ENCODE data around the gene FAM151A. TPM values are rescaled to one million over a fixed set of nuclear protein-coding genes. Genes with fewer than 3 reads are reported as not detected.

Gene FAM151A
- total RNA-seq, 1 donor from 2014 or later: not detected

DNA sequence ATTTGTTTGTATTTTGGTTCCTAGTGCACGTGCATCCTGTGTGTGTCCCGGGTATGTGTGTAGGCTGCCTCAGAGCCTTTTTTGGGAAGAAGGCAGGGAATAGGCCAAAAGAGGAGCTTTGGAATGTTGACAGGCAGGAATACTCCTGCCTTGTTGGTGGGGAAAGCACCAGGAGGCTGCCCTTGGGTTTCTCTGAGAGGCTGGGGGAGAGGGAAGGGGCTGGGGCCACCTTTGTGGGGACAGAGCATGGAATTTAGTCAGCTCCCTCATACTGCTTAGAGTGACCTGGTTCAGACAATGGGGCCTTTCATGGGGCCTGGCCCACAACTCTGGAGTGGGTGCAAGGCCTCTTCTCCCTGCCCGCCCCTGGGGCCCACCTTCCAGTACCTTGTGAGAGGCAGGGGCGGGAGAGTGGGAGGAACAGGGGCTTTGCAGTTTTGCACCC lies 44.0 kb downstream of the FAM151A start:
- Histone ChIP-seq H3K4me3 (ENCODE audit: low read depth, low read length) (no peak overlapping the region), H3K36me3 (ENCODE audit: control insufficient read depth, insufficient read depth, low read length) (no peaks in the 10 kb centered on the region), H3K27me3 (ENCODE audit: control insufficient read depth, insufficient read depth, low read length) (no peaks in the 10 kb centered on the region)
- no peak for DNase-seq (ENCODE audit: low read depth)
- TF ChIP-seq, protein P1, sequence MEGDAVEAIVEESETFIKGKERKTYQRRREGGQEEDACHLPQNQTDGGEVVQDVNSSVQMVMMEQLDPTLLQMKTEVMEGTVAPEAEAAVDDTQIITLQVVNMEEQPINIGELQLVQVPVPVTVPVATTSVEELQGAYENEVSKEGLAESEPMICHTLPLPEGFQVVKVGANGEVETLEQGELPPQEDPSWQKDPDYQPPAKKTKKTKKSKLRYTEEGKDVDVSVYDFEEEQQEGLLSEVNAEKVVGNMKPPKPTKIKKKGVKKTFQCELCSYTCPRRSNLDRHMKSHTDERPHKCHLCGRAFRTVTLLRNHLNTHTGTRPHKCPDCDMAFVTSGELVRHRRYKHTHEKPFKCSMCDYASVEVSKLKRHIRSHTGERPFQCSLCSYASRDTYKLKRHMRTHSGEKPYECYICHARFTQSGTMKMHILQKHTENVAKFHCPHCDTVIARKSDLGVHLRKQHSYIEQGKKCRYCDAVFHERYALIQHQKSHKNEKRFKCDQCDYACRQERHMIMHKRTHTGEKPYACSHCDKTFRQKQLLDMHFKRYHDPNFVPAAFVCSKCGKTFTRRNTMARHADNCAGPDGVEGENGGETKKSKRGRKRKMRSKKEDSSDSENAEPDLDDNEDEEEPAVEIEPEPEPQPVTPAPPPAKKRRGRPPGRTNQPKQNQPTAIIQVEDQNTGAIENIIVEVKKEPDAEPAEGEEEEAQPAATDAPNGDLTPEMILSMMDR (IDR thresholded peaks at IDR 0.05; ENCODE audit: insufficient read depth, low read length, severe bottlenecking): no peak
- no peak for FAIRE-seq

DNA sequence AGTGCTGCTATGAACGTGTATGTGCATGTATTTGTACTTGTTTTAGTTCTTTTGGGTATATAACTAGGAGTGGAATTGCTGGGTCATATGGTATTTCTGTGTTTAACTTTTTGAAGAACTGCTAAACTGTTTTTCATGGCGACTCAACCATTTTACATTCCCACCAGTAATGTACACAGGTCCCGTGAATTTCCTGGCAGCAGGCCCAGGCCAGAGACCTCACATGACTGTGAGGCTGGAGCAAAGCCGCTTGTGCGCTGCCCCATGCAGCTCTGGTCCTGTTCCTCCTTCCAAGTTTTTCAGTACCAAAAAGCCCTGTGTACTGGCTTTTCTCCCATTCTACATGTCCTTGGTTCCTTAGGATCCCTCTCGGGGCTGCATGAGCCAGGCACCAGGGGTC lies 45.7 kb downstream of the FAM151A start:
- FAIRE-seq (no peak), DNase-seq (ENCODE audit: low read depth) (no peak)
- TF ChIP-seq, protein P1 (IDR thresholded peaks at IDR 0.05; ENCODE audit: insufficient read depth, low read length, severe bottlenecking): no peak
- no peaks in the 10 kb centered on the region for H3K27me3 ChIP-seq (ENCODE audit: control insufficient read depth, insufficient read depth, low read length)
- H3K36me3 ChIP-seq (ENCODE audit: control insufficient read depth, insufficient read depth, low read length): no peaks in the 10 kb centered on the region
- no peak overlapping the region for H3K4me3 ChIP-seq (ENCODE audit: low read depth, low read length)

DNA sequence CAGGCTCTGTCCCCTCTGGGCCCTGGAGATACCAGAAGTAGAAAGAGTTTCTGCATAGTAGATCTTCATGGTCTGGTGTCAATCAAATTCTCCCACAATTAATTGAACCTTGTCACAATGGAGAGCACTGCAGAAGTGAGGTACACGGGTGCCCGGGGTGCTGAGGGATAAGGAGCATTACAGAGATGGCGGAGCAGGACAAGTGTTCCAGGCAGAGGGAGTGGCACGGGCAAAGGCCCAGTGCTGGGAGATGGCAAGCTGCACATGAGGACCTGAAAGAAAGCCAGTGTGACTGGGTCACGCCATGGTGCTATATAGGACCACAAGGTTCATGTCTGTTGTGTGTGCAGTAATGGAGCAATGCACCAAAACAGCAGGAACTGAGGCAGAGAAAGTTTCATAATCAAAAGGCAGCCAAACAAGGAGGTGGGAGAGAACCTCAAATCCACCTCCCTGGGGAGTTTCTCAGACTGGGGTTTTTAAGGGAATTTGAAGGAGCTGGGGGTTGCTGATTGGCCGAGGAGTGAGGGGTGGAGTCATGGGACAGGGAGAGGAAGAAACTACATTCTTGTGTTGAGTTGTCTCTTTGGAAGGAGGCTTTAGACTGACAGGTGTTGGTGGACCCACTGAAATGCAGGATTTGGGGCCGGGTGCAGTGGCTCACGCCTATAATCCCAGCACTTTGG lies 47.6 kb downstream of the FAM151A start:
- no peak for DNase-seq (ENCODE audit: low read depth)
- Histone ChIP-seq H3K36me3 (ENCODE audit: control insufficient read depth, insufficient read depth, low read length) (no peaks in the 10 kb centered on the region), H3K27me3 (ENCODE audit: control insufficient read depth, insufficient read depth, low read length) (no peaks in the 10 kb centered on the region), H3K4me3 (ENCODE audit: low read depth, low read length) (no peak overlapping the region)
- TF ChIP-seq, protein P1 (IDR thresholded peaks at IDR 0.05; ENCODE audit: insufficient read depth, low read length, severe bottlenecking): no peak
- no peak for FAIRE-seq

DNA sequence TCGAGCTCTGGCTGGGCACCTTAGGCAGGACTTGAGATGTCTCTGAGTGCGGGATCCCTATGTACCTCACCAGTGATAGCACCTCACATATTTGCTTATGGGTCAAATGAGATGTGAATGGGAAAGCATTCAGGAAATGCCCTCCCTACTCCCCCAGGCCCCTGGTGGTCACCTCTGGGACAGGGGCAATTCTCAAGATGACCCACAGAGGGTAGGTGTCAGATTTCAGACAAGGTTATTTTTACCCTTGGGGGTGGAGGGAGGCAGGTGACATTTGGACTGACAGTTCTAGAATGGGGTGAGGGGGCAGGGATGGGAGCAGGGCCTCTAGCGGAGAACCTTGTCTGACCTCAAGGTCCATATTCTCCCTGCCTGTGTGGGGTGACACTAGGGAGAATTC lies 48.2 kb downstream of the FAM151A start:
- FAIRE-seq: no peak
- no peak overlapping the region for H3K4me3 ChIP-seq (ENCODE audit: low read depth, low read length)
- TF ChIP-seq, protein P1 (IDR thresholded peaks at IDR 0.05; ENCODE audit: insufficient read depth, low read length, severe bottlenecking): no peak
- no peak for DNase-seq (ENCODE audit: low read depth)
- H3K27me3 ChIP-seq (ENCODE audit: control insufficient read depth, insufficient read depth, low read length): no peaks in the 10 kb centered on the region
- no peaks in the 10 kb centered on the region for H3K36me3 ChIP-seq (ENCODE audit: control insufficient read depth, insufficient read depth, low read length)

DNA sequence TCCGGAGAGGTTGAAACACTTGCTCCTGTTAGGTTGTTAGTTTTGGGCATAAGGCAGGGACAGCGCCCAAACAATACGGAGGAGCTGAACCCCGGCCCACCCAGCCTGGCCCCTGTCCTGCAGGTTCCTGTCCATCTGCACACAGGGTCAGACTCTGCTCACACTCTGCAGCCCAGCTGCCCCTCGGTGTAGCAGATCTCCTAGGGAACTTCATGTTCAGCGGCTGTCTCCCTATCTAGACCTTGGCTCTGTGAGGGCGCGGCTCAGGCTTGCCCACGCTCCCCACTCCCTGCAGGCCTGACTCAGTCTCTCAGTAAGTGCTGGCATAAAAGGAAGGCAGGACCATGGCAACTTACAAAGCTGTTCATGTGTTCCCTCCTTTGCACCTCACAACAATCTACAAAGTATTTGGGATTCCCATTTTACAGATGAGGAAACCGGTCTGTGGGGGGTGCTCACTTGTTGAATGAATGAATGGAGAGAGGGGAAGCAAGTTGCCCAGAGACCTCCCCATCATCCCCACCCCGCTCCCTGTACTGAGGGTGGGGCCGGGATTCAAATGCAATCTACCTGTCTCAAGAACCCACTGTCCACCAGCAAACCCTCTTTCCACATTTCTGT lies 49.1 kb downstream of the FAM151A start:
- TF ChIP-seq, protein P1 (IDR thresholded peaks at IDR 0.05; ENCODE audit: insufficient read depth, low read length, severe bottlenecking): no peak
- H3K27me3 ChIP-seq (ENCODE audit: control insufficient read depth, insufficient read depth, low read length): no peaks in the 10 kb centered on the region
- DNase-seq (ENCODE audit: low read depth) (no peak), FAIRE-seq (no peak)
- no peaks in the 10 kb centered on the region for H3K36me3 ChIP-seq (ENCODE audit: control insufficient read depth, insufficient read depth, low read length)
- no peak overlapping the region for H3K4me3 ChIP-seq (ENCODE audit: low read depth, low read length)

DNA sequence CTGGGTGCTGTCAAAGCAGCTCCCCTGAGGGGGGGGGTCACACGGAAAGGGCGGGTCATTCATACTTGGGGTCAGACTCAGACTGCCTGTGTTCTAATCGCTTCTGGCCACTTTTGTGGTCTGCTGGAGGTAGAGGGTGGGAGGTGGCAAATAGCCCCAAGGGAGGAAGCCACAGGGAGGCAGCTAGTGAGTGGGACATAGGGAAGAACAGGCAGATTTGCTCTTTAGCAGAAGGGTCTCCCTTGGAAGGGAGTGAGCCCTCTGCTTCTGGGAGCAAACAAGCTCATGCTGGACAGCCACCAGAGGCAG lies 50.8 kb downstream of the FAM151A start:
- Histone ChIP-seq H3K4me3 (ENCODE audit: low read depth, low read length) (no peak overlapping the region), H3K36me3 (ENCODE audit: control insufficient read depth, insufficient read depth, low read length) (no peaks in the 10 kb centered on the region), H3K27me3 (ENCODE audit: control insufficient read depth, insufficient read depth, low read length) (no peaks in the 10 kb centered on the region)
- TF ChIP-seq, protein P1 (IDR thresholded peaks at IDR 0.05; ENCODE audit: insufficient read depth, low read length, severe bottlenecking): no peak
- FAIRE-seq (no peak), DNase-seq (ENCODE audit: low read depth) (no peak)

Data from bronchial epithelial cell (primary cell).